SW480 (cell line): ENCODE measurements around the gene AK6.
"Not testable (repeated sequence)": the region's sequence is repeated elsewhere in the genome, so short reads cannot be mapped to it uniquely, and the experiment has no call there.

Experiments used
- DNase-seq: peaks from one replicate; pipeline ENCODE4 v3.0.0-alpha.2; 2016; ENCODE audit warnings: low spot score

The AK6 gene

DNA sequence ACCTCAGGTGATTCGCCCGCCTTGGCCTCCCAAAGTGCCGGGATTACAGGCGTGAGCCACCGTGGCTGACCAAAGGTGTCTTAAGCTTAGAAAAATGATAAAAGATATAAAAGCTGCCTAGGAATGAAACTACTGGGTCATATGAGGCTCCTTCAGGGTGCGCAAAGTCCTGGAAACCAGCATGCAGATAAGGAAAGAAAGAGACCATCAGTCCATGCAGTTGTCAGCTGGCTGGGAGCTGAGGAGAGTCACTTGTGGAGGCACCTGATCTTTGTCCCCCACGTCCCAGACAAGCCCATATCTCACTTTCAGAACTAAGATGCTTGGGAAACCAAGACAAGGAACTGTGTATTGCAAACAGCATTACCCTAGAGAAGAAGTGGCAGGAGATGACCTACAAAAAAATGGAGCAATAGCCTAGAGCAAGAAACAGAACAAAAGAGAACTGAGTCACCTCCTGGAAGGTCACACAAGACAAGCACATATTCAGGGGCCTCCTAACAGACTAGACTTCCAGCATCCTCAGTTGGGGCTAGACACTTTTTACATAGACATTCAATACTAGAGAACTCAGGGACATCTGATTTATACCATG is 33.9 kb downstream of the AK6 start:
- no peak for DNase-seq

DNA sequence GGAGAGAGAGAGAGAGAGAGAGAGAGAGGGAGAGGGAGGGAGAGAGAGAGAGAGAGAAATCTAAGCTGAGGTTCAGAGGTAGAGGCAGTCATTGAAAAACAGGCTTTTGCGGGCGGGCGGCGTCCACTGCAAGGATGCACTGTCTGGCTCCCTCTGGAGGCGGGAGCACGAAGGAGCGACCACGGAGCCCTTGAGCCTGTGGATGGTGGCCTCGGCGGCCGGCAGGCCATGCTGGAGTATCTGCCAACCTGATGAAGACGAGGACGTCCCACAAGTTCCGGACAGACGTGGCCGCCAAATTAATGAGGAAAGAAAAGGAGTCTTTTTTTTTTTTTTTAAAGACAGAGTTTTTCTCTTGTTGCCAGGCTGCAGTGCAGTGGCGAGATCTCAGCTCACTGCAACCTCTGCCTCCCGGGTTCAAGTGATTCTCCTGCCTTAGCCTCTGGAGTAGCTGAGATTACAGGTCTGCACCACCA is 34.5 kb downstream of the AK6 start:
- DNase-seq = peak; percentile 77

DNA sequence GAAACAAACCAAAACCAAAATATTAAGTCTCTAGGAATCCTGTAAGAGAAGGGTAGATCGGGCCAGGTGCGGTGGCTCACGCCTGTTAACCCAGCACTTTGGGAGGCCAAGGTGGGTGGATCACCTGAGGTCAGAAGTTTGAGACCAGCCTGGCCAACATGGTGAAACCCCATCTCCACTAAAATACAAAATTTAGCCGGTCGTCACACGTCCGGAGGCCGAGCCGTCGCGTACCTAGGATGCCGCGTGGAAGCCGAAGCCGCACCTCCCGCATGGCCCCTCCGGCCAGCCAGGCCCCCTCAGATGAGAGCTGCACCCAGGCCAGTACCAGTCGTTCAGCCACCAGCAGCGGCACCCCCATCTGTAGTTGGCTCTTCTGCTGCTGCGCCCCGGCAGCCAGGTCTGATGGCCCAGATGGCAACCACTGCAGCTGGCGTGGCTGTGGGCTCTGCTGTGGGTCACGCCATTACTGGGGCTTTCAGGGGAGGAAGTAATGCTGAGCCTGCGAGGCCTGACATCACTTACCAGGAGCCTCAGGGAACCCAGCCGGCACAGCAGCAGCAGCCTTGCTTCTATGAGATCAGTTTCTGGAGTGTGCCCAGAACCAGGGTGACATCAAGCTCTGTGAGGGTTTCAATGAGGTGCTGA is 35.5 kb downstream of the AK6 start:
- not testable (repeated sequence) for DNase-seq

- DNase-seq = no peak
Observed at GRCh38 chr5:69331528-69332445, 37.5 kb downstream of the AK6 start.

GRCh38 chr5:69329905-69330489 is 39.3 kb downstream of the AK6 start:
- no peak for DNase-seq

DNA sequence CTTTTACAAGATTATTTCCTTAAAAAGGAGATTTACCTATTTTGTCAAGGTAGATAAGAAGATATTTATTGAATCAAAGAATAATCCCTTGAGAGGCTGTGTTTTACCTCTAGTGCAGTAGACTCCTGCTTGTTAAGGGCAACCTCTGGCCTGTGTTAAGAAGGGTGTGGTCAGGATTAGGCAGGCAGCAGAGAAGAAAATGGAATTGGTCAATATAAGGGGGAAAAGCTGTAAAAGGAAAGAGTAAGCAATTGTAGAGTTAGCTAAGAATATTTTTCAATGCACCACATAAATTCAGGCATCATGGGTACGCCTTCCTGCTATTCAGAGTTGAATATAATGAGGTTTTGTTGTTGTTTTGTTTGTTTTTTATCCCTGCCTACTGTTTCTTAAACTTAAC is 43.0 kb downstream of the AK6 start:
- DNase-seq = no peak

DNA sequence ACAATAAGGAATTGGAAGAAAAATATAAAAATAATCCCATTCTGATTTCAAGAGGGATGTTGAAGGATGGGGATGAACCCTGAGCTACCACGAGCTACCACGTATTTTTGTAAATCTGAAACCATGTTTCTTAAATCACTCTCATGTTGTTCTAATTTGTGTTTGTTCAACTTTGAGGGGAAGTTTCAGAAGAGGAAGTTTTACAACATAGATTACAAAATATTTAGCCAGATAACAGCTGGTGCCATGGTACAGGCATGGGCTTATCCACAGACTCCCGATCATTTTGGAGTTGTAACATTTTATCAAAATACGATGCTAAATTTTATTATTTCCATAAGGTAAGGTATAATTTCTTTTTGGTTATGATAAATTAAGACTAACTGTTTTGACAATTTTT is 51.9 kb downstream of the AK6 start:
- DNase-seq = no peak

DNA sequence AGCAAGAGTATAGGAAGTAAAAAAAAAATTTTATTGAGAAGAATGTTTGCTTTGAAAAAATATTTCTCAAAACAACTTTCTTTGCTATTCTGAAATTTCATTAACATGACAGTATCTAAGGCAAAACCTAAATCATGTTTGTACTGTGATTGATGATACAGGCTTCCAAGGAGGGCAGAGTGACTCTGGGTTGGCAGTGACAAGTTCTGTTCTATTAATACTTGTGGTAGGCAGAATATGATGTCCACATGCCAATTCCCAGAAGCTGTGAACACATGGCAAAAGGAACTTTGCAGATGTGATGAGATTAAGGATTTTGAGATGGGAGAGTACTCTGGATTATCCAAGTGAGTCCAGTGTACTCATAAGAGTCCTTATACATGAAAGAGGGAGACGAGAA is 53.3 kb downstream of the AK6 start:
- DNase-seq = no peak

GRCh38 chr5:69313428-69313827 is 55.9 kb downstream of the AK6 start:
- no peak for DNase-seq

GRCh38 chr5:69312459-69313160 is 56.7 kb downstream of the AK6 start:
- no peak for DNase-seq

- DNase-seq = no peak
Observed at GRCh38 chr5:69309380-69309779, 59.9 kb downstream of the AK6 start.

DNA sequence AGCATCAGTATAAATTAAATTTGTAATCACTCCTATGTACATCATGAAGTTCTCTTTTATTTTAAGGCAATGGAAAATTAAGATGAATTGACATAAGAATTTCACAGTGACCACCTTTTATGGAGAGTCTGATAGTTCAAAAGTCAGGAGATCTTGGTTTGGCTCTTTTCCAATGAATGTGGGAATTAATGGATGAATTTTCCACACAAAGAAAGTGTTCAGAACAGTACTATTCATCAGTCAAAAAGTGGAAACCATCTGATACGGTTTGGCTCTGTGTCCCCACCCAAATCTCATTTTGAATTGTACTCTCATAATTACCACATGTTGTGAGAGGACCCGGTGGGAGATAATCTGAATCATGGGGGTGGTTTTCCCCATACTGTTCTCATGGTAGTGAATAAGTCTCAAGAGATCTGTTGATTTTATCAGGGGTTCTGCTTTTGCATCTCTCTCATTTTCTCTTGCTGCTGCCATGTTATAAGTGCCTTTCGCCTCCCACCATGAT is 61.2 kb downstream of the AK6 start:
- no peak for DNase-seq

DNA sequence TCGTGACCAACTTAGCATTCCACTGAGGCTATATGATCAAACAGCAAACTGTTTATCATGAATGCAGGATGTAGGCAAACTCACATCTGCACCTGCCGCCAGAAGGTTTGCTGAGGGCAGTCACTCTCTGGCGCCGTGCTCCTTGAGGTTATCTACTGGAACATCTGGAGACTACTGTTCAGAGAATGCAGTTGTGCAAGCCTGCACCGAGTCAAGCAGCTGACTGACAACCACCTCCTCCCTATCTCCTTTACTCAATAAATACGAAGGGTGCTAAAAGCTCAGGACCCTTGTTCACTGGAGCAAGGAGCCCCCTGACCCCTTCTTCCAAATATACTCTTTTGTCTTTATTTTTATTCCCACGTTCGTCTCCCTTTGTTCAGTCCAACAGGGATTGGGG is 63.8 kb downstream of the AK6 start:
- no peak for DNase-seq
